IMR-90 (cell line): Measurements from ENCODE around the gene CYSLTR2. TPM values are rescaled to one million over a fixed set of nuclear protein-coding genes. Genes with fewer than 3 reads are reported as not detected.

Experiments used
- ATAC-seq: fragments of 200-7000 bp; cut with Tn5 transposase; 2 replicates; pipeline ENCODE4 v1.9.1; 2020; ENCODE audit warnings: low read depth, mild to moderate bottlenecking, moderate library complexity
- BruUV-seq: library from RNA; stranded (reverse); fragments of 400-500 nt; replicated peaks from 2 replicates; lab custom pipeline; 2021; lab: Mats Ljungman, UMichigan
- CTCF ChIA-PET: fragments of 300-600 bp; formaldehyde crosslinking; extraction: SDS; loops from one replicate; lab custom pipeline; 2021; ENCODE audit warnings: antibody characterized with exemption; lab: Yijun Ruan, JAX
- POLR2A ChIA-PET: fragments of 300-600 bp; sonication (Branson Sonifier 250); formaldehyde crosslinking; loops from one replicate; lab custom pipeline; 2022; ENCODE audit warnings: antibody characterized with exemption; ENCODE audit not compliant: unreplicated experiment; lab: Charles Lee
- DNase-seq: peaks from one replicate; pipeline ENCODE4 v3.0.0; 2013
- H2AFZ ChIP-seq: replicated peaks from 2 replicates; pipeline ENCODE3; 2013; ENCODE audit warnings: low read length, mild to moderate bottlenecking; ENCODE audit not compliant: poor library complexity
- H2AK5ac ChIP-seq: 2 replicates; pipeline ENCODE4 v1.6.1; 2013; ENCODE audit warnings: low read depth, low read length, inconsistent platforms
- H2AK9ac ChIP-seq: replicated peaks from 2 replicates; pipeline ENCODE3; 2013; ENCODE audit warnings: mild to moderate bottlenecking, low read depth, low read length, moderate library complexity; ENCODE audit not compliant: poor library complexity
- H2BK120ac ChIP-seq: 2 replicates; pipeline ENCODE4 v1.6.1; 2013; ENCODE audit warnings: low read depth, low read length, inconsistent platforms
- H2BK15ac ChIP-seq: 3 replicates; pipeline ENCODE4 v1.6.1; 2013; ENCODE audit warnings: low read depth, low read length, inconsistent platforms
- H2BK20ac ChIP-seq: 2 replicates; pipeline ENCODE4 v1.6.1; 2013; ENCODE audit warnings: low read depth, mild to moderate bottlenecking, inconsistent platforms, low read length, moderate library complexity
- H2BK5ac ChIP-seq: 2 replicates; pipeline ENCODE4 v1.6.1; 2013; ENCODE audit warnings: mild to moderate bottlenecking, low read depth, low read length, inconsistent platforms; ENCODE audit not compliant: poor library complexity, severe bottlenecking
- H3K14ac ChIP-seq: replicated peaks from 2 replicates; pipeline ENCODE4 v1.6.1; 2013; ENCODE audit warnings: low read depth, low read length, inconsistent platforms
- H3K18ac ChIP-seq: 2 replicates; pipeline ENCODE4 v1.6.1; 2013; ENCODE audit warnings: low read depth, low read length, control low read depth
- H3K23ac ChIP-seq: 2 replicates; pipeline ENCODE4 v1.6.1; 2013; ENCODE audit warnings: low read depth, low read length, inconsistent platforms
- H3K27ac ChIP-seq: 2 replicates; pipeline ENCODE4 v1.5.1; 2013; ENCODE audit warnings: mild to moderate bottlenecking, control low read depth, low read length; ENCODE audit not compliant: insufficient read depth
- H3K27me3 ChIP-seq: 2 replicates; pipeline ENCODE4 v1.6.1; 2013; ENCODE audit warnings: low read length; ENCODE audit not compliant: control insufficient read depth, insufficient read depth
- H3K36me3 ChIP-seq: 2 replicates; pipeline ENCODE4 v1.6.1; 2013; ENCODE audit warnings: low read length, mixed read lengths; ENCODE audit not compliant: control insufficient read depth, insufficient read depth
- H3K4ac ChIP-seq: 2 replicates; pipeline ENCODE4 v1.6.1; 2013; ENCODE audit warnings: low read depth, low read length, inconsistent platforms
- H3K4me1 ChIP-seq: 2 replicates; pipeline ENCODE4 v1.6.1; 2013; ENCODE audit warnings: low read length, mixed read lengths; ENCODE audit not compliant: control insufficient read depth, insufficient read depth
- H3K4me2 ChIP-seq: 2 replicates; pipeline ENCODE4 v1.6.1; 2013; ENCODE audit warnings: low read depth, mild to moderate bottlenecking, control low read depth, low read length, moderate library complexity
- H3K4me3 ChIP-seq: 2 replicates; pipeline ENCODE4 v1.5.1; 2013; ENCODE audit warnings: low read depth, mild to moderate bottlenecking, control low read depth, low read length, moderate library complexity; ENCODE audit not compliant: insufficient read depth
- H3K56ac ChIP-seq: 2 replicates; pipeline ENCODE4 v1.6.1; 2013; ENCODE audit warnings: low read length, inconsistent platforms; ENCODE audit not compliant: insufficient read depth; ENCODE audit errors: extremely low read depth
- H3K79me1 ChIP-seq, 2 experiments: 2 replicates each; pipeline ENCODE4 v1.6.1; 2013; ENCODE audit warnings: low read length in 2 of 2, inconsistent platforms in 1 of 2, low read depth in 1 of 2
- H3K9ac ChIP-seq: 2 replicates; pipeline ENCODE4 v1.6.1; 2013; ENCODE audit warnings: low read depth, low read length, control low read depth
- H3K9me1 ChIP-seq: 2 replicates; pipeline ENCODE4 v1.6.1; 2013; ENCODE audit warnings: low read length, inconsistent platforms; ENCODE audit not compliant: insufficient read depth
- H3K9me3 ChIP-seq: 2 replicates; pipeline ENCODE4 v1.6.1; 2013; ENCODE audit warnings: low read length; ENCODE audit not compliant: control insufficient read depth, insufficient read depth
- H4K20me1 ChIP-seq: 2 replicates; pipeline ENCODE4 v1.6.1; 2013; ENCODE audit warnings: low read length, inconsistent platforms; ENCODE audit not compliant: insufficient read depth
- H4K5ac ChIP-seq: 2 replicates; pipeline ENCODE4 v1.6.1; 2013; ENCODE audit warnings: mild to moderate bottlenecking, low read depth, low read length, control low read depth
- H4K8ac ChIP-seq, 2 experiments: 2 replicates each; pipeline ENCODE4 v1.6.1; 2013; ENCODE audit warnings: low read depth in 2 of 2, low read length in 2 of 2, control low read depth in 1 of 2, inconsistent platforms in 1 of 2
- H4K91ac ChIP-seq: 2 replicates; pipeline ENCODE4 v1.6.1; 2013; ENCODE audit warnings: low read depth, low read length, inconsistent platforms; ENCODE audit not compliant: insufficient read depth
- CEBPB ChIP-seq: IDR thresholded peaks from 2 replicates; pipeline ENCODE4 v1.6.1; 2012; ENCODE audit warnings: low read depth, low read length, improper control_type of control experiment
- CHD1 ChIP-seq: IDR thresholded peaks from 2 replicates; pipeline ENCODE4 v1.6.1; 2012; ENCODE audit warnings: low read depth, low read length, improper control_type of control experiment
- FOS ChIP-seq: fragments of 150-350 bp; IDR thresholded peaks from 2 replicates; pipeline ENCODE4 v1.6.1; 2016; ENCODE audit warnings: low read depth, low read length
- NFE2L2 ChIP-seq: fragments of 150-350 bp; IDR thresholded peaks from 2 replicates; pipeline ENCODE4 v1.6.1; 2016; ENCODE audit warnings: low read depth, mild to moderate bottlenecking, low read length
- POLR2A ChIP-seq: IDR thresholded peaks from 2 replicates; pipeline ENCODE4 v1.6.1; 2012; ENCODE audit warnings: mild to moderate bottlenecking, low read depth, low read length
- SMC3 ChIP-seq: fragments of 150-350 bp; IDR thresholded peaks from 2 replicates; pipeline ENCODE4 v1.6.1; 2016; ENCODE audit warnings: low read depth, mild to moderate bottlenecking, antibody characterized with exemption, low read length, moderate library complexity
- WGBS, 2 experiments: methylation state at CpG; one replicate each; pipeline versions ENCODE4 v1.1.5 to v1.1.7; 2013; ENCODE audit warnings: missing lambda C conversion rate in 2 of 2; ENCODE audit not compliant: insufficient read length in 1 of 2; ENCODE audit errors: extremely low coverage in 2 of 2; 5-methylcytosine and 5-hydroxymethylcytosine counted together
- dilution Hi-C: fragments of 300-500 bp; cut with HindIII; formaldehyde crosslinking; loops from one replicate; pipeline ENCODE4 v1.14.3; 2018; ENCODE audit warnings: low sequenced_read_pairs; ENCODE audit not compliant: unreplicated experiment
- in situ Hi-C: fragments of 300-500 bp; cut with MboI; formaldehyde crosslinking; loops from 3 replicates; pipeline ENCODE4 v1.14.3; 2019; ENCODE audit warnings: low sequenced_read_pairs, inconsistent platforms, mixed read lengths
- intact Hi-C: fragments of 100-400 bp; cut with micrococcal nuclease; formaldehyde crosslinking; loops from 2 replicates; pipeline ENCODE4 v1.10.0; 2022
- polyA plus RNA-seq, 3 experiments: library from polyadenylated mRNA; depleted of rRNA; stranded (reverse); fragments of >200 nt; gene quantifications; 2 replicates each; pipeline ENCODE4 v1.2.3, GENCODE V29; 2012; ENCODE audit warnings: low replicate concordance in 1 of 3
- total RNA-seq: library from RNA; depleted of rRNA; stranded (reverse); fragments of >200 nt; gene quantifications from 2 replicates; pipeline ENCODE4 v1.2.3, GENCODE V29; 2012
- TF ChIP-seq, protein P1 (sequence below): fragments of 150-350 bp; IDR thresholded peaks from 2 replicates; pipeline ENCODE4 v1.6.1; 2017; ENCODE audit warnings: mild to moderate bottlenecking, antibody characterized with exemption, low read length, low read depth
- TF ChIP-seq, protein P2 (sequence below): conservative IDR thresholded peaks from 2 replicates; pipeline ENCODE4 v1.5.1; 2012; ENCODE audit warnings: mild to moderate bottlenecking, low read depth, low read length, improper control_type of control experiment

CYSLTR2 gene
- total and polyA plus RNA-seq, 2 of the 4 experiments (the other 2 are of a cell fraction): not detected

- DNase-seq (no peak), ATAC-seq (no peak)
- H4K20me1 ChIP-seq: no peaks in the 10 kb centered on the region
- no peak overlapping the region for H4K5ac ChIP-seq
- no peak overlapping the region for H2AK9ac ChIP-seq
- no peak overlapping the region for H4K8ac ChIP-seq
- no peak overlapping the region for H2BK5ac ChIP-seq
- H2BK120ac ChIP-seq: no peak overlapping the region
- in situ Hi-C loops (no loop called here), intact Hi-C loops (no loop called here), dilution Hi-C loops (no loop called here)
- H3K27me3 ChIP-seq: peaks cover 7% of the 10 kb centered on the region
- no peak overlapping the region for H3K4ac ChIP-seq
- H3K27ac ChIP-seq: no peak overlapping the region
- H3K23ac ChIP-seq: no peak overlapping the region
- no peak overlapping the region for H3K56ac ChIP-seq
- CTCF ChIA-PET: no interaction called here
- no peaks in the 10 kb centered on the region for H3K9me3 ChIP-seq
- H2AK5ac ChIP-seq: no peak overlapping the region
- POLR2A ChIA-PET: no interaction called here
- no TSS peak for BruUV-seq
- H2AFZ ChIP-seq: no peak overlapping the region
- no peak overlapping the region for H3K9ac ChIP-seq
- no peak overlapping the region for H2BK15ac ChIP-seq
- no peaks in the 10 kb centered on the region for H3K9me1 ChIP-seq
- H3K36me3 ChIP-seq: no peaks in the 10 kb centered on the region
- no peaks in the 10 kb centered on the region for H3K79me1 ChIP-seq
- TF ChIP-seq NFE2L2: no peak
- no peak for TF ChIP-seq CHD1
- no peak for TF ChIP-seq SMC3
- TF ChIP-seq, protein P1, sequence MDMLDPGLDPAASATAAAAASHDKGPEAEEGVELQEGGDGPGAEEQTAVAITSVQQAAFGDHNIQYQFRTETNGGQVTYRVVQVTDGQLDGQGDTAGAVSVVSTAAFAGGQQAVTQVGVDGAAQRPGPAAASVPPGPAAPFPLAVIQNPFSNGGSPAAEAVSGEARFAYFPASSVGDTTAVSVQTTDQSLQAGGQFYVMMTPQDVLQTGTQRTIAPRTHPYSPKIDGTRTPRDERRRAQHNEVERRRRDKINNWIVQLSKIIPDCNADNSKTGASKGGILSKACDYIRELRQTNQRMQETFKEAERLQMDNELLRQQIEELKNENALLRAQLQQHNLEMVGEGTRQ: no peak
- TF ChIP-seq, protein P2, sequence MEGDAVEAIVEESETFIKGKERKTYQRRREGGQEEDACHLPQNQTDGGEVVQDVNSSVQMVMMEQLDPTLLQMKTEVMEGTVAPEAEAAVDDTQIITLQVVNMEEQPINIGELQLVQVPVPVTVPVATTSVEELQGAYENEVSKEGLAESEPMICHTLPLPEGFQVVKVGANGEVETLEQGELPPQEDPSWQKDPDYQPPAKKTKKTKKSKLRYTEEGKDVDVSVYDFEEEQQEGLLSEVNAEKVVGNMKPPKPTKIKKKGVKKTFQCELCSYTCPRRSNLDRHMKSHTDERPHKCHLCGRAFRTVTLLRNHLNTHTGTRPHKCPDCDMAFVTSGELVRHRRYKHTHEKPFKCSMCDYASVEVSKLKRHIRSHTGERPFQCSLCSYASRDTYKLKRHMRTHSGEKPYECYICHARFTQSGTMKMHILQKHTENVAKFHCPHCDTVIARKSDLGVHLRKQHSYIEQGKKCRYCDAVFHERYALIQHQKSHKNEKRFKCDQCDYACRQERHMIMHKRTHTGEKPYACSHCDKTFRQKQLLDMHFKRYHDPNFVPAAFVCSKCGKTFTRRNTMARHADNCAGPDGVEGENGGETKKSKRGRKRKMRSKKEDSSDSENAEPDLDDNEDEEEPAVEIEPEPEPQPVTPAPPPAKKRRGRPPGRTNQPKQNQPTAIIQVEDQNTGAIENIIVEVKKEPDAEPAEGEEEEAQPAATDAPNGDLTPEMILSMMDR: no peak
- TF ChIP-seq POLR2A: no peak
- TF ChIP-seq FOS: no peak
- no peak for TF ChIP-seq CEBPB
- no peak overlapping the region for H3K18ac ChIP-seq
- no peak overlapping the region for H3K4me2 ChIP-seq
- H3K14ac ChIP-seq: no peak overlapping the region
- H2BK20ac ChIP-seq: no peak overlapping the region
- WGBS, 2 experiments: no CpG with 5 or more reads among the region's 1 CpG
- no peak overlapping the region for H3K4me3 ChIP-seq
- H3K4me1 ChIP-seq: no peaks in the 10 kb centered on the region
- no peak overlapping the region for H4K91ac ChIP-seq
Observed at GRCh38 chr13:48708764-48709163, 55.0 kb downstream of the CYSLTR2 start.
